Vein endothelial cell (primary cell): ENCODE measurements around the gene OR52N1. TPM values are rescaled to one million over a fixed set of nuclear protein-coding genes. Genes with fewer than 3 reads are reported as not detected.

ENCODE experiments used
- total RNA-seq: library from RNA; depleted of rRNA; stranded (reverse); fragments of >200 nt; gene quantifications from 2 replicates; pipeline ENCODE4 v1.2.3, GENCODE V29; 2012

Gene OR52N1
- total RNA-seq: not detected in 2 replicates

GRCh38 chr11:5791165-5791564 lies at the start of gene OR52N1:
TSS of gene OR52N1 (minus strand) at chr11:5791265. CDS start at chr11:5788816, 2,449 bp downstream.

GRCh38 chr11:5808500-5809121 lies 17.5 kb upstream of the OR52N1 start, which contains the start of gene OR52N2:
TSS of gene OR52N2 (plus strand) at chr11:5808924. CDS start at chr11:5820336, 11,412 bp downstream.

GRCh38 chr11:5783255-5783654 lies 7.8 kb downstream of the OR52N1 start, which contains the start of gene OR52N5:
TSS of gene OR52N5 (minus strand) at chr11:5783355. CDS start at chr11:5778634, 4,721 bp downstream.

GRCh38 chr11:5753943-5754342 lies 37.1 kb downstream of the OR52N1 start, which contains the start of gene OR52N4:
TSS of gene OR52N4 (plus strand) at chr11:5754243. CDS start at chr11:5754741, 498 bp downstream.

Other genes starting within 250 kb of the OR52N1 start
- gene OR52H1, start 242.7 kb downstream of the OR52N1 start, total RNA-seq: 0.65 TPM in 1 of 2 replicates, not detected in the other
- gene OR52B6, start 210.4 kb downstream of the OR52N1 start, total RNA-seq: not detected in 2 replicates
- gene TRIM6, start 194.6 kb downstream of the OR52N1 start, total RNA-seq: 2.1 and 2.3 TPM in 2 replicates
- 11.3 and 13.1 TPM in 2 replicates for gene TRIM34, start 166.3 kb downstream of the OR52N1 start, total RNA-seq
- 81.9 and 89.2 TPM in 2 replicates for gene TRIM5, start 106.2 kb downstream of the OR52N1 start, total RNA-seq
- 112 and 131 TPM in 2 replicates for gene TRIM22, start 101.5 kb downstream of the OR52N1 start, total RNA-seq
- not detected in 2 replicates for gene OR56B1, start 54.8 kb downstream of the OR52N1 start, total RNA-seq
- not detected in 2 replicates for gene OR52N4, start 37.0 kb downstream of the OR52N1 start, total RNA-seq
- gene OR52N5, start 7.9 kb downstream of the OR52N1 start, total RNA-seq: not detected in 2 replicates
- not detected in 2 replicates for gene OR52N2, start 17.7 kb upstream of the OR52N1 start, total RNA-seq
- not detected in 2 replicates for gene OR52E6, start 50.6 kb upstream of the OR52N1 start, total RNA-seq
- gene OR52E8, start 66.4 kb upstream of the OR52N1 start, total RNA-seq: not detected in 2 replicates
- not detected in 2 replicates for gene OR52E4, start 89.4 kb upstream of the OR52N1 start, total RNA-seq
- not detected in 2 replicates for gene OR52E5, start 101.9 kb upstream of the OR52N1 start, total RNA-seq
- gene OR56A3, start 151.0 kb upstream of the OR52N1 start, total RNA-seq: not detected in 2 replicates
- not detected in 2 replicates for gene OR56A5, start 177.2 kb upstream of the OR52N1 start, total RNA-seq
- not detected in 2 replicates for gene OR52L1, start 195.7 kb upstream of the OR52N1 start, total RNA-seq
- gene OR56A4, start 215.7 kb upstream of the OR52N1 start, total RNA-seq: not detected in 2 replicates
- gene OR56A1, start 239.5 kb upstream of the OR52N1 start, total RNA-seq: not detected in 2 replicates